PC-3 (cell line): Measurements from ENCODE around the gene INO80C.

Experiments
- EZH2phosphoT487 ChIP-seq: fragments of 300-600 bp; sonication (generic); IDR thresholded peaks from 2 replicates; pipeline ENCODE4 v1.6.1; 2018; ENCODE audit warnings: mild to moderate bottlenecking, antibody characterized with exemption, low read length, borderline replicate concordance
- TF ChIP-seq, protein P1 (sequence below): fragments of 300-600 bp; sonication (generic); conservative IDR thresholded peaks from 2 replicates; pipeline ENCODE4 v1.5.1; 2017; ENCODE audit warnings: antibody characterized with exemption, low read depth, mild to moderate bottlenecking, low read length

DNA sequence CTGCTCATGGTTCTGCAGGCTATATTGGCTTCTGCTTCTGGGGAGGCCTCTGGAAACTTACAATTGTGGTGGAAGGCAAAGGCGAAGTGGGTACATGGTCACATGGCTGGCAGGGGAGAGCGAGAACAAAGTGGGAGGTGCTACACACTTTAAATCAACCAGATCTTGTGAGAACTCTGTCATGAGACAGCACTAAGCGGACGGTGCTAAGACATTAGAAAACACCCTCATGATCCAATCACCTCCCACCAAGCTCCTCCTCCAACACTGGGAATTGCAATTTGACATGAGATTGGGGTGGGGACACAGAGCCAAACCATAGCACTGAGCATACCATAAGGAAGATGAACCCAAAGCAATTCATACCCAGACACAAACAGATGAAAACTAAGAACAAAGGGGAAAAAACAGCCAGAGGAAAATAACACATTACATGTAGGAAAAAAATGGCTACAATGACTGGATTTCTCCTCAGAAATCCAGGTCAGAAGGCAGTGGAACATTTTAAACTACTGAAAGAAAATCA lies 31.1 kb upstream of the INO80C start:
- TF ChIP-seq, protein P1, sequence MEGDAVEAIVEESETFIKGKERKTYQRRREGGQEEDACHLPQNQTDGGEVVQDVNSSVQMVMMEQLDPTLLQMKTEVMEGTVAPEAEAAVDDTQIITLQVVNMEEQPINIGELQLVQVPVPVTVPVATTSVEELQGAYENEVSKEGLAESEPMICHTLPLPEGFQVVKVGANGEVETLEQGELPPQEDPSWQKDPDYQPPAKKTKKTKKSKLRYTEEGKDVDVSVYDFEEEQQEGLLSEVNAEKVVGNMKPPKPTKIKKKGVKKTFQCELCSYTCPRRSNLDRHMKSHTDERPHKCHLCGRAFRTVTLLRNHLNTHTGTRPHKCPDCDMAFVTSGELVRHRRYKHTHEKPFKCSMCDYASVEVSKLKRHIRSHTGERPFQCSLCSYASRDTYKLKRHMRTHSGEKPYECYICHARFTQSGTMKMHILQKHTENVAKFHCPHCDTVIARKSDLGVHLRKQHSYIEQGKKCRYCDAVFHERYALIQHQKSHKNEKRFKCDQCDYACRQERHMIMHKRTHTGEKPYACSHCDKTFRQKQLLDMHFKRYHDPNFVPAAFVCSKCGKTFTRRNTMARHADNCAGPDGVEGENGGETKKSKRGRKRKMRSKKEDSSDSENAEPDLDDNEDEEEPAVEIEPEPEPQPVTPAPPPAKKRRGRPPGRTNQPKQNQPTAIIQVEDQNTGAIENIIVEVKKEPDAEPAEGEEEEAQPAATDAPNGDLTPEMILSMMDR, result no peak
- TF ChIP-seq EZH2phosphoT487, result no peak
